ENCODE results near the gene FDX2. TPM values are rescaled to one million over a fixed set of nuclear protein-coding genes. Genes with fewer than 3 reads are reported as not detected.

The FDX2 gene
- total RNA-seq, 1 experiment from 2014 or later: 21.0 TPM

GRCh38 chr19:10270180-10270615, 45.6 kb downstream of the FDX2 start:
- Histone ChIP-seq H3K27ac (ENCODE audit: low read depth, low read length) (peak overlapping the region; percentile 28; the same call in 1 of the 2 replicates), H3K27me3 (ENCODE audit: insufficient read depth, low read length) (no peaks in the 10 kb centered on the region), H3K79me2 (ENCODE audit: insufficient read depth, low read length) (no peaks in the 10 kb centered on the region), H3K9ac (ENCODE audit: low read length) (peak overlapping the region; percentile 50; the same call in 1 of the 2 replicates), H3K4me1 (ENCODE audit: control insufficient read depth in 1 of 2, insufficient read depth in 2 of 2, low read length in 2 of 2) (peaks cover 7 to 22% of the 10 kb centered on the region in 2 experiments; a peak in 3 of 4 replicates), H3K4me3 (replicated peaks in 1 of 2; ENCODE audit: low read depth in 1 of 2, low read length in 2 of 2) (peak overlapping the region; percentile 33 to 49), H3K4me2 (ENCODE audit: low read length) (peak overlapping the region; percentile 79), H3K9me3 (ENCODE audit: control insufficient read depth in 1 of 2, insufficient read depth in 1 of 2, low read depth in 1 of 2, low read length in 2 of 2) (no peaks in the 10 kb centered on the region), H2AFZ (ENCODE audit: low read depth, low read length, poor library complexity, severe bottlenecking) (peak overlapping the region; percentile 85), H4K20me1 (ENCODE audit: insufficient read depth) (no peaks in the 10 kb centered on the region), H3K9me2 (ENCODE audit: insufficient read depth) (no peaks in the 10 kb centered on the region), H3K36me3 (ENCODE audit: control insufficient read depth in 1 of 2, insufficient read depth in 2 of 2, low read length in 2 of 2) (peaks cover 0 to 4% of the 10 kb centered on the region in 2 experiments; a peak in 2 of 4 replicates)
- ChIA-PET POLR2A (no interaction called here), CTCF (interaction anchor here (1.1 to 7.2 kb wide), 4 partner anchors 10 to 121 kb away, joined by 3 to 131 read pairs (median 24); partner anchors contain the start of gene RAVER1), RAD21 (ENCODE audit: low non-redundant PET in 1 of 2, low total read pairs in 2 of 2, uncharacterized antibody in 2 of 2, unreplicated experiment in 2 of 2) (interaction anchor here (0.6 to 3.2 kb wide), 7 partner anchors 47 to 120 kb away, joined by 3 to 31 read pairs (median 3); partner anchors contain the start of gene TYK2 (in 1 of the 2))
- TF ChIP-seq YY1 (IDR thresholded peaks at IDR 0.05; ENCODE audit: extremely low read depth, insufficient replicate concordance, low read depth, low read length) (no peak), FOSL1 (IDR thresholded peaks at IDR 0.05; ENCODE audit: low read depth) (no peak), ZBTB33 (IDR thresholded peaks at IDR 0.05; ENCODE audit: extremely low read depth, insufficient replicate concordance, low read length) (no peak), TCF7L2 (IDR thresholded peaks at IDR 0.05; ENCODE audit: borderline replicate concordance, extremely low read depth, insufficient read depth, insufficient read length) (no peak), POLR2AphosphoS5 (IDR thresholded peaks at IDR 0.05; ENCODE audit: low read depth, low read length) (no peak), SRF (IDR thresholded peaks at IDR 0.05; ENCODE audit: low read depth) (no peak)
- intact Hi-C loops (cut with micrococcal nuclease): no loop called here
- ATAC-seq: no peak
- no TSS peak for BruUV-seq (replicated peaks)
- no peak for DNase-seq (ENCODE audit: low read depth, low spot score)
